Tibial artery (tissue), 4 donors: ENCODE measurements around the gene PEX1.

Experiments
- DNase-seq, 2 donors: peaks; one replicate each; pipeline ENCODE4 v3.0.0-alpha.2; 2019
- H3K27ac ChIP-seq, 2 donors: fragments of 200-600 bp; sonication (generic) in 1 of 2; 1 replicate in 1 of 2; 2 replicates in 1 of 2; pipeline ENCODE4 v1.5.1; 2018 to 2019; ENCODE audit warnings: mild to moderate bottlenecking in 1 of 2
- H3K27me3 ChIP-seq, 2 donors: fragments of 200-600 bp; sonication (generic) in 1 of 2; one replicate each; pipeline versions ENCODE4 v1.5.1 to v1.6.0; 2016 to 2019
- H3K36me3 ChIP-seq, 3 donors: fragments of 200-600 bp; sonication (generic) in 2 of 3; one replicate each; pipeline ENCODE4 v1.5.1; 2016 to 2019; ENCODE audit warnings: mild to moderate bottlenecking in 2 of 3
- H3K4me1 ChIP-seq, 4 donors: fragments of 200-600 bp; sonication (generic) in 2 of 4; 1 replicate in 3 of 4; 2 replicates in 1 of 4; pipeline ENCODE4 v1.5.1; 2016 to 2019
- H3K4me3 ChIP-seq, 2 donors: fragments of 200-600 bp; sonication (generic) in 1 of 2; 1 replicate in 1 of 2; 2 replicates in 1 of 2; pipeline ENCODE4 v1.5.1; 2018 to 2019; ENCODE audit warnings: mild to moderate bottlenecking in 2 of 2
- H3K9me3 ChIP-seq, 3 donors: fragments of 200-600 bp; sonication (generic) in 1 of 3; one replicate each; pipeline ENCODE4 v1.5.1; 2016 to 2019
- intact Hi-C: fragments of 100-400 bp; cut with DNase I; formaldehyde crosslinking; loops from one replicate; pipeline ENCODE4 v1.15.0; 2023; ENCODE audit warnings: low total_unique reads
- TF ChIP-seq, protein P1 (sequence below), 2 experiments: fragments of 200-600 bp in 1 of 2; fragments of 450-650 bp in 1 of 2; IDR thresholded peaks; one replicate each; pipeline ENCODE4 v1.5.1; 2017 to 2019; ENCODE audit warnings: antibody characterized with exemption in 2 of 2, mild to moderate bottlenecking in 1 of 2, moderate library complexity in 1 of 2

Gene PEX1

GRCh38 chr7:92506363-92506762 is 22.0 kb downstream of the PEX1 start:
- intact Hi-C loops = no loop called here
- H3K36me3 ChIP-seq = peaks cover 62 to 90% (median 64%) of the 10 kb centered on the region in 3 donors

GRCh38 chr7:92504563-92504962 is 23.8 kb downstream of the PEX1 start:
- Histone ChIP-seq H3K4me1 (no peaks in the 10 kb centered on the region), H3K27me3 (no peaks in the 10 kb centered on the region), H3K4me3 (no peak overlapping the region), H3K36me3 (peaks cover 72 to 92% (median 73%) of the 10 kb centered on the region in 3 donors), H3K27ac (no peak overlapping the region), H3K9me3 (no peaks in the 10 kb centered on the region)
- TF ChIP-seq, protein P1, sequence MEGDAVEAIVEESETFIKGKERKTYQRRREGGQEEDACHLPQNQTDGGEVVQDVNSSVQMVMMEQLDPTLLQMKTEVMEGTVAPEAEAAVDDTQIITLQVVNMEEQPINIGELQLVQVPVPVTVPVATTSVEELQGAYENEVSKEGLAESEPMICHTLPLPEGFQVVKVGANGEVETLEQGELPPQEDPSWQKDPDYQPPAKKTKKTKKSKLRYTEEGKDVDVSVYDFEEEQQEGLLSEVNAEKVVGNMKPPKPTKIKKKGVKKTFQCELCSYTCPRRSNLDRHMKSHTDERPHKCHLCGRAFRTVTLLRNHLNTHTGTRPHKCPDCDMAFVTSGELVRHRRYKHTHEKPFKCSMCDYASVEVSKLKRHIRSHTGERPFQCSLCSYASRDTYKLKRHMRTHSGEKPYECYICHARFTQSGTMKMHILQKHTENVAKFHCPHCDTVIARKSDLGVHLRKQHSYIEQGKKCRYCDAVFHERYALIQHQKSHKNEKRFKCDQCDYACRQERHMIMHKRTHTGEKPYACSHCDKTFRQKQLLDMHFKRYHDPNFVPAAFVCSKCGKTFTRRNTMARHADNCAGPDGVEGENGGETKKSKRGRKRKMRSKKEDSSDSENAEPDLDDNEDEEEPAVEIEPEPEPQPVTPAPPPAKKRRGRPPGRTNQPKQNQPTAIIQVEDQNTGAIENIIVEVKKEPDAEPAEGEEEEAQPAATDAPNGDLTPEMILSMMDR (IDR thresholded peaks at IDR 0.05) = no peak
- no peak for DNase-seq
- intact Hi-C loops = no loop called here

More at GRCh38 chr7:92506363-92506762, 22.0 kb downstream of the PEX1 start:
- no peaks in the 10 kb centered on the region for H3K9me3 ChIP-seq
- no peak overlapping the region for H3K27ac ChIP-seq
- no peaks in the 10 kb centered on the region for H3K4me1 ChIP-seq
- H3K4me3 ChIP-seq = no peak overlapping the region
- no peak for DNase-seq
- TF ChIP-seq, protein P1 (IDR thresholded peaks at IDR 0.05) = no peak
- no peaks in the 10 kb centered on the region for H3K27me3 ChIP-seq

GRCh38 chr7:92503767-92504166 is 24.6 kb downstream of the PEX1 start:
- Histone ChIP-seq H3K36me3 (peaks cover 77 to 94% (median 80%) of the 10 kb centered on the region in 3 donors), H3K4me1 (no peaks in the 10 kb centered on the region)
- TF ChIP-seq, protein P1 (IDR thresholded peaks at IDR 0.05) = no peak

DNA sequence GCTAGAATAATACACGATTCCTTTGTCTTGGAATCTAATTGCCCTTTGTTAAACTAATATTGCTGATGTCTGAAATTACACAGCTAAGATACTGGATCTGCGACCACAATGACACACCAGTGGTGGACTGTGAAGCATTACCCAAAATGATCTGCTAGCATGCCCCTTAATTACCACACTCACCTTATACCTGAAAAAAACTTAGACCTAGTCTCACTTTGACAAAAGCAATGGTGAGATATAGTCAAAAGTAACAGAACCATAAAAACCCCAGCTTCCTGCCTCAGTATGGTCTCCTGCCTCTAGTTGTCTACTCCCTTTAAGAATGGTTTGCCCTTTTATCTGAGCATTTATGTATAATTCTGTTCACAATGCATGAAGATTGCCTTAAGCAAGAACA is 29.8 kb downstream of the PEX1 start:
- no peaks in the 10 kb centered on the region for H3K27me3 ChIP-seq
- peaks cover 59 to 89% (median 78%) of the 10 kb centered on the region in 3 donors for H3K36me3 ChIP-seq
- intact Hi-C loops = loop anchor here (10.0 kb wide), 1 partner anchor 76 kb away; no protein-coding TSS in a partner anchor
- TF ChIP-seq, protein P1 (IDR thresholded peaks at IDR 0.05) = no peak
- H3K27ac ChIP-seq = no peak overlapping the region
- no peaks in the 10 kb centered on the region for H3K4me1 ChIP-seq
- DNase-seq = no peak
- no peak overlapping the region for H3K4me3 ChIP-seq
- no peaks in the 10 kb centered on the region for H3K9me3 ChIP-seq

More at GRCh38 chr7:92503767-92504166, 24.6 kb downstream of the PEX1 start:
- Histone ChIP-seq H3K27ac (no peak overlapping the region), H3K4me3 (no peak overlapping the region), H3K9me3 (no peaks in the 10 kb centered on the region), H3K27me3 (no peaks in the 10 kb centered on the region)
- no peak for DNase-seq
- intact Hi-C loops = no loop called here

DNA sequence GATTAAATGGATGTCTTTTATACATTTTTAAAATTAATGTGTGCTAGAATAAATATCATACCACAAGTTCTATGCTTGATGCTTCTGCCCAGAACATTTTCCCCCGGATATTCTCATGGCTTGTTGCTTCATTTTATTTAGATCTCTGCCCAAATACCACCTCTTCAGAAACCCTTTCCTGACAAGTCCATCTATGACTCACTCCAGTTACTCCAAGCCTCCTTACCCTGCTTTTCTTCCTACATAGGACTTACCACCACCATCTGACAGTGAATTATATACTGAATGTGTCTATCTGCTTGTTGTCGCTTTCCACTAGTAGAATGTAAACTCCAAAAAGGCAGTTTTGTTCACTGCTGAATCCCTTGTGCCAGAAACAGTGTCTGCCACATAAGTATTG is 31.4 kb downstream of the PEX1 start:
- peaks cover 64 to 89% (median 78%) of the 10 kb centered on the region in 3 donors for H3K36me3 ChIP-seq
- H3K27ac ChIP-seq = no peak overlapping the region
- H3K4me1 ChIP-seq = no peaks in the 10 kb centered on the region
- H3K9me3 ChIP-seq = no peaks in the 10 kb centered on the region
- no peaks in the 10 kb centered on the region for H3K27me3 ChIP-seq
- H3K4me3 ChIP-seq = no peak overlapping the region
- no peak for DNase-seq
- intact Hi-C loops = loop anchor here (10.0 kb wide), 1 partner anchor 78 kb away; no protein-coding TSS in a partner anchor
- TF ChIP-seq, protein P1 (IDR thresholded peaks at IDR 0.05) = no peak

DNA sequence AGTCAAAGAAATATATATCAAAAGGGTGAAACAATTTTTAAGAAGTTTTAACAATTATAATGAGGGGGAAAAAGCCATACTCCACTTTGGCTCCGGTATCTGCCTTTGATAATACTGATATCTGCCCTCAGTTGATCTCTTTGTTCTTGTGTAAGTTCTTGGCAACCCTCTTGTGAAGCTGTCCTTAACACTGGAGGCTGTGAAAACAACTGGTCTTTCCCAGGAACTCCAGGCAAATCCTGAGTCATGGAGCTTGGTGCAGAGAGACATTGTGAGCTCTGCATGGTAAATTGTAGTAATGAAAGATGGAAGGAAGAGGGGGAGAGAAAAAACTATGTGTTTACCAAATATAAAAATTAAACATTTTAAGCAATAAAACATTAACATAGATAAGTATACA is 38.7 kb downstream of the PEX1 start:
- no peaks in the 10 kb centered on the region for H3K4me1 ChIP-seq
- no peak for DNase-seq
- H3K27ac ChIP-seq = no peak overlapping the region
- H3K4me3 ChIP-seq = no peak overlapping the region
- TF ChIP-seq, protein P1 (IDR thresholded peaks at IDR 0.05) = no peak
- intact Hi-C loops = loop anchor here (10.0 kb wide), 1 partner anchor 85 kb away; no protein-coding TSS in a partner anchor
- H3K9me3 ChIP-seq = no peaks in the 10 kb centered on the region
- peaks cover 71 to 98% (median 86%) of the 10 kb centered on the region in 3 donors for H3K36me3 ChIP-seq
- no peaks in the 10 kb centered on the region for H3K27me3 ChIP-seq
